HEK293 (cell line): ENCODE data around the gene LENEP.
A peak's percentile ranks its signal among the peaks of the same experiment; 100 is the strongest.

ENCODE experiments used
- BCL11B ChIP-seq: fragments of 450-650 bp; formaldehyde crosslinking; IDR thresholded peaks from 2 replicates; pipeline ENCODE4 v1.5.1; 2016; ENCODE audit warnings: low read depth, missing biosample characterization, missing genetic modification characterization
- EGR2 ChIP-seq: fragments of 450-650 bp; formaldehyde crosslinking; IDR thresholded peaks from 2 replicates; pipeline ENCODE4 v1.5.1; 2016; ENCODE audit warnings: low read depth, missing biosample characterization, missing genetic modification characterization
- IKZF3 ChIP-seq: fragments of 450-650 bp; IDR thresholded peaks from 2 replicates; pipeline ENCODE4 v1.5.0; 2018; ENCODE audit warnings: missing biosample characterization, mild to moderate bottlenecking, missing genetic modification characterization, moderate library complexity
- KLF10 ChIP-seq: fragments of 450-650 bp; IDR thresholded peaks from 2 replicates; pipeline ENCODE4 v1.5.1; 2018; ENCODE audit warnings: missing biosample characterization, mild to moderate bottlenecking, missing genetic modification characterization
- KLF16 ChIP-seq: fragments of 450-650 bp; formaldehyde crosslinking; IDR thresholded peaks from 2 replicates; pipeline ENCODE4 v1.5.1; 2017; ENCODE audit warnings: missing biosample characterization, missing genetic modification characterization
- MEIS1 ChIP-seq: sonication (generic); formaldehyde crosslinking; IDR thresholded peaks from 2 replicates; pipeline ENCODE4 v1.8.1; 2022; ENCODE audit warnings: missing genetic modification reagents, mild to moderate bottlenecking, borderline replicate concordance
- PRDM4 ChIP-seq: fragments of 450-650 bp; formaldehyde crosslinking; IDR thresholded peaks from 2 replicates; pipeline ENCODE4 v1.5.1; 2017; ENCODE audit warnings: missing biosample characterization, missing genetic modification characterization
- REPIN1 ChIP-seq: fragments of 450-650 bp; formaldehyde crosslinking; IDR thresholded peaks from 2 replicates; pipeline ENCODE4 v1.5.1; 2017; ENCODE audit warnings: missing biosample characterization, missing genetic modification characterization, low read depth
- SCRT1 ChIP-seq: fragments of 450-650 bp; formaldehyde crosslinking; IDR thresholded peaks from 2 replicates; pipeline ENCODE4 v1.5.1; 2016; ENCODE audit warnings: missing biosample characterization, missing genetic modification characterization, borderline replicate concordance
- YY2 ChIP-seq: fragments of 450-650 bp; formaldehyde crosslinking; IDR thresholded peaks from 2 replicates; pipeline ENCODE4 v1.5.1; 2016; ENCODE audit warnings: missing biosample characterization, missing genetic modification characterization
- ZBTB48 ChIP-seq: fragments of 450-650 bp; formaldehyde crosslinking; IDR thresholded peaks from 2 replicates; pipeline ENCODE4 v1.5.1; 2016; ENCODE audit warnings: missing biosample characterization, missing genetic modification characterization
- ZEB2 ChIP-seq: fragments of 450-650 bp; formaldehyde crosslinking; IDR thresholded peaks from 2 replicates; pipeline ENCODE4 v1.5.1; 2016; ENCODE audit warnings: missing biosample characterization, missing genetic modification characterization
- ZFP37 ChIP-seq: fragments of 450-650 bp; formaldehyde crosslinking; IDR thresholded peaks from 2 replicates; pipeline ENCODE4 v1.5.1; 2016; ENCODE audit warnings: missing biosample characterization, missing genetic modification characterization
- ZFP69B ChIP-seq: fragments of 450-650 bp; formaldehyde crosslinking; IDR thresholded peaks from 2 replicates; pipeline ENCODE4 v1.5.1; 2016; ENCODE audit warnings: missing biosample characterization, missing genetic modification characterization
- ZNF114 ChIP-seq: fragments of 450-650 bp; formaldehyde crosslinking; IDR thresholded peaks from 2 replicates; pipeline ENCODE4 v1.5.0; 2017; ENCODE audit warnings: missing biosample characterization, missing genetic modification characterization
- ZNF223 ChIP-seq: fragments of 450-650 bp; formaldehyde crosslinking; IDR thresholded peaks from 2 replicates; pipeline ENCODE4 v1.5.1; 2016; ENCODE audit warnings: missing biosample characterization, missing genetic modification characterization
- ZNF266 ChIP-seq: fragments of 450-650 bp; formaldehyde crosslinking; IDR thresholded peaks from 2 replicates; pipeline ENCODE4 v1.5.1; 2016; ENCODE audit warnings: missing biosample characterization, missing genetic modification characterization, low read depth
- ZNF514 ChIP-seq: fragments of 450-650 bp; formaldehyde crosslinking; IDR thresholded peaks from 2 replicates; pipeline ENCODE4 v1.5.1; 2016; ENCODE audit warnings: missing biosample characterization, missing genetic modification characterization
- ZNF518A ChIP-seq: fragments of 450-650 bp; formaldehyde crosslinking; conservative IDR thresholded peaks from 2 replicates; pipeline ENCODE4 v1.5.1; 2016; ENCODE audit warnings: low read depth, missing biosample characterization, missing genetic modification characterization
- ZNF677 ChIP-seq: fragments of 450-650 bp; IDR thresholded peaks from 2 replicates; pipeline ENCODE4 v1.5.0; 2018; ENCODE audit warnings: missing biosample characterization, mild to moderate bottlenecking, missing genetic modification characterization, moderate library complexity
- ZNF707 ChIP-seq: fragments of 450-650 bp; formaldehyde crosslinking; IDR thresholded peaks from 2 replicates; pipeline ENCODE4 v1.5.1; 2016; ENCODE audit warnings: missing biosample characterization, missing genetic modification characterization
- ZNF747 ChIP-seq: fragments of 450-650 bp; formaldehyde crosslinking; IDR thresholded peaks from 2 replicates; pipeline ENCODE4 v1.5.1; 2016; ENCODE audit warnings: missing biosample characterization, missing genetic modification characterization
- ZSCAN23 ChIP-seq: fragments of 450-650 bp; formaldehyde crosslinking; IDR thresholded peaks from 2 replicates; pipeline ENCODE4 v1.5.1; 2016; ENCODE audit warnings: missing biosample characterization, missing genetic modification characterization
- ZSCAN30 ChIP-seq: fragments of 450-650 bp; IDR thresholded peaks from 2 replicates; pipeline ENCODE4 v1.5.1; 2018; ENCODE audit warnings: missing biosample characterization, mild to moderate bottlenecking, missing genetic modification characterization, moderate library complexity
- TF ChIP-seq, protein P1 (sequence below): fragments of 450-650 bp; formaldehyde crosslinking; IDR thresholded peaks from 2 replicates; pipeline ENCODE4 v1.5.1; 2016; ENCODE audit warnings: missing biosample characterization, missing genetic modification characterization
- TF ChIP-seq, protein P2 (sequence below): fragments of 450-650 bp; formaldehyde crosslinking; IDR thresholded peaks from 2 replicates; pipeline ENCODE4 v1.5.1; 2016; ENCODE audit warnings: missing biosample characterization, missing genetic modification characterization
- TF ChIP-seq, protein P3 (sequence below): fragments of 450-650 bp; formaldehyde crosslinking; IDR thresholded peaks from 2 replicates; pipeline ENCODE4 v1.5.1; 2016; ENCODE audit warnings: missing biosample characterization, missing genetic modification characterization

LENEP gene

GRCh38 chr1:154961207-154962155, 31.9 kb upstream of the LENEP start, which contains the start of gene PYGO2 (continued):
- TF ChIP-seq ZNF514 (tag by site-specific recombination): no peak
- TF ChIP-seq ZEB2: peak; percentile 94
- TF ChIP-seq ZNF677 (tag by site-specific recombination): no peak
- peak; percentile 75; the same call in 1 of the 2 replicates for TF ChIP-seq ZFP37 (tag by site-specific recombination)
- TF ChIP-seq MEIS1: no peak
- peak; percentile 95 for TF ChIP-seq KLF16
- TF ChIP-seq, protein P1, sequence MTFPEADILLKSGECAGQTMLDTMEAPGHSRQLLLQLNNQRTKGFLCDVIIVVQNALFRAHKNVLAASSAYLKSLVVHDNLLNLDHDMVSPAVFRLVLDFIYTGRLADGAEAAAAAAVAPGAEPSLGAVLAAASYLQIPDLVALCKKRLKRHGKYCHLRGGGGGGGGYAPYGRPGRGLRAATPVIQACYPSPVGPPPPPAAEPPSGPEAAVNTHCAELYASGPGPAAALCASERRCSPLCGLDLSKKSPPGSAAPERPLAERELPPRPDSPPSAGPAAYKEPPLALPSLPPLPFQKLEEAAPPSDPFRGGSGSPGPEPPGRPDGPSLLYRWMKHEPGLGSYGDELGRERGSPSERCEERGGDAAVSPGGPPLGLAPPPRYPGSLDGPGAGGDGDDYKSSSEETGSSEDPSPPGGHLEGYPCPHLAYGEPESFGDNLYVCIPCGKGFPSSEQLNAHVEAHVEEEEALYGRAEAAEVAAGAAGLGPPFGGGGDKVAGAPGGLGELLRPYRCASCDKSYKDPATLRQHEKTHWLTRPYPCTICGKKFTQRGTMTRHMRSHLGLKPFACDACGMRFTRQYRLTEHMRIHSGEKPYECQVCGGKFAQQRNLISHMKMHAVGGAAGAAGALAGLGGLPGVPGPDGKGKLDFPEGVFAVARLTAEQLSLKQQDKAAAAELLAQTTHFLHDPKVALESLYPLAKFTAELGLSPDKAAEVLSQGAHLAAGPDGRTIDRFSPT: no peak
- no peak for TF ChIP-seq ZBTB48 (tag by site-specific recombination)
- TF ChIP-seq SCRT1 (tag by site-specific recombination): no peak
- TF ChIP-seq REPIN1 (tag by site-specific recombination): no peak
- TF ChIP-seq ZNF114 (tag by site-specific recombination): no peak
- TF ChIP-seq ZFP69B (tag by site-specific recombination): 0 out of 2 replicates have a peak, but pooled peaks have one; percentile 48
- peak; percentile 93 for TF ChIP-seq EGR2 (tag by site-specific recombination)
- TF ChIP-seq BCL11B (tag by site-specific recombination): no peak
- TF ChIP-seq ZNF518A (tag by site-specific recombination): 0 out of 2 replicates have a peak, but pooled peaks have one; percentile 12
- TF ChIP-seq KLF10 (tag by site-specific recombination): peak; percentile 35; the same call in 1 of the 2 replicates
- TF ChIP-seq ZSCAN23 (tag by site-specific recombination): no peak
- peak; percentile 74 for TF ChIP-seq ZSCAN30
- TF ChIP-seq, protein P2, sequence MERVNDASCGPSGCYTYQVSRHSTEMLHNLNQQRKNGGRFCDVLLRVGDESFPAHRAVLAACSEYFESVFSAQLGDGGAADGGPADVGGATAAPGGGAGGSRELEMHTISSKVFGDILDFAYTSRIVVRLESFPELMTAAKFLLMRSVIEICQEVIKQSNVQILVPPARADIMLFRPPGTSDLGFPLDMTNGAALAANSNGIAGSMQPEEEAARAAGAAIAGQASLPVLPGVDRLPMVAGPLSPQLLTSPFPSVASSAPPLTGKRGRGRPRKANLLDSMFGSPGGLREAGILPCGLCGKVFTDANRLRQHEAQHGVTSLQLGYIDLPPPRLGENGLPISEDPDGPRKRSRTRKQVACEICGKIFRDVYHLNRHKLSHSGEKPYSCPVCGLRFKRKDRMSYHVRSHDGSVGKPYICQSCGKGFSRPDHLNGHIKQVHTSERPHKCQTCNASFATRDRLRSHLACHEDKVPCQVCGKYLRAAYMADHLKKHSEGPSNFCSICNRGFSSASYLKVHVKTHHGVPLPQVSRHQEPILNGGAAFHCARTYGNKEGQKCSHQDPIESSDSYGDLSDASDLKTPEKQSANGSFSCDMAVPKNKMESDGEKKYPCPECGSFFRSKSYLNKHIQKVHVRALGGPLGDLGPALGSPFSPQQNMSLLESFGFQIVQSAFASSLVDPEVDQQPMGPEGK (tag by site-specific recombination): peak; percentile 94
- peak; percentile 23; the same call in 1 of the 2 replicates for TF ChIP-seq IKZF3 (tag by site-specific recombination)
- TF ChIP-seq, protein P3, sequence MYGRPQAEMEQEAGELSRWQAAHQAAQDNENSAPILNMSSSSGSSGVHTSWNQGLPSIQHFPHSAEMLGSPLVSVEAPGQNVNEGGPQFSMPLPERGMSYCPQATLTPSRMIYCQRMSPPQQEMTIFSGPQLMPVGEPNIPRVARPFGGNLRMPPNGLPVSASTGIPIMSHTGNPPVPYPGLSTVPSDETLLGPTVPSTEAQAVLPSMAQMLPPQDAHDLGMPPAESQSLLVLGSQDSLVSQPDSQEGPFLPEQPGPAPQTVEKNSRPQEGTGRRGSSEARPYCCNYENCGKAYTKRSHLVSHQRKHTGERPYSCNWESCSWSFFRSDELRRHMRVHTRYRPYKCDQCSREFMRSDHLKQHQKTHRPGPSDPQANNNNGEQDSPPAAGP (tag by site-specific recombination): peak; percentile 75
- no peak for TF ChIP-seq ZNF223 (tag by site-specific recombination)
- TF ChIP-seq PRDM4 (tag by site-specific recombination): no peak
- TF ChIP-seq ZNF266 (tag by site-specific recombination): no peak
- no peak for TF ChIP-seq ZNF747 (tag by site-specific recombination)
- TF ChIP-seq ZNF707 (tag by site-specific recombination): no peak
- TF ChIP-seq YY2 (tag by site-specific recombination): peak; percentile 77
